Small intestine (tissue), 7 donors: ENCODE data around the gene ARFGAP3. TPM values are rescaled to one million over a fixed set of nuclear protein-coding genes. Genes with fewer than 3 reads are reported as not detected.
A peak's percentile ranks its signal among the peaks of the same experiment; 100 is the strongest.

Source experiments
- DNase-seq, 2 donors: peaks; one replicate each; pipeline versions ENCODE4 v3.0.0 to v3.0.0-alpha.2; 2013
- FAIRE-seq: peaks from 2 replicates; lab custom pipeline; 2012; peaks lifted over from hg19 to GRCh38; lab: Jason Lieb, UNC
- H3K27ac ChIP-seq, 3 donors: one replicate each; pipeline ENCODE4 v1.5.1; 2013; ENCODE audit warnings: low read length in 2 of 3, mild to moderate bottlenecking in 2 of 3, control low read depth in 1 of 3, inconsistent platforms in 1 of 3, low read depth in 1 of 3, moderate library complexity in 1 of 3
- H3K27me3 ChIP-seq, 3 donors: one replicate each; pipeline ENCODE4 v1.6.1; 2013; ENCODE audit warnings: low read length in 3 of 3, inconsistent platforms in 1 of 3; ENCODE audit not compliant: control insufficient read depth in 3 of 3, insufficient read depth in 3 of 3
- H3K36me3 ChIP-seq, 3 donors: one replicate each; pipeline ENCODE4 v1.6.1; 2013; ENCODE audit warnings: low read length in 3 of 3, inconsistent platforms in 1 of 3, low read depth in 1 of 3, mild to moderate bottlenecking in 1 of 3, moderate library complexity in 1 of 3; ENCODE audit not compliant: control insufficient read depth in 3 of 3, insufficient read depth in 2 of 3
- H3K4me1 ChIP-seq, 3 donors: one replicate each; pipeline ENCODE4 v1.6.1; 2013; ENCODE audit warnings: low read length in 2 of 3, inconsistent platforms in 1 of 3, low read depth in 1 of 3, mild to moderate bottlenecking in 1 of 3, moderate library complexity in 1 of 3; ENCODE audit not compliant: control insufficient read depth in 3 of 3, insufficient read depth in 2 of 3
- H3K4me3 ChIP-seq, 3 donors: one replicate each; pipeline ENCODE4 v1.5.1; 2013; ENCODE audit warnings: low read length in 3 of 3, control low read depth in 1 of 3, inconsistent platforms in 1 of 3, low read depth in 1 of 3, mild to moderate bottlenecking in 1 of 3, moderate library complexity in 1 of 3
- H3K9me3 ChIP-seq, 2 donors: one replicate each; pipeline ENCODE4 v1.6.1; 2013; ENCODE audit warnings: low read depth in 1 of 2, low read length in 1 of 2; ENCODE audit not compliant: control insufficient read depth in 2 of 2, insufficient read depth in 1 of 2
- WGBS, 3 donors: extraction: QIAGEN DNeasy Blood & Tissue Kit; methylation state at CpG; one replicate each; pipeline ENCODE4 v1.1.7; 2013; 5-methylcytosine and 5-hydroxymethylcytosine counted together
- polyA plus RNA-seq, 4 donors: library from polyadenylated mRNA; stranded (reverse) in 3 of 4; unstranded in 1 of 4; fragments of 200-250 nt in 3 of 4; fragments of 120-200 nt in 1 of 4; gene quantifications; one replicate each; pipeline versions ENCODE4 v1.2.1 to v1.2.3, GENCODE V29; 2013
- donor health status: healthy with polysubstance abuse.
- donor health status: control.
- donor health status: control.
- donor health status: Bipolar disorder and iron deficiency.
- donor health status: healthy.

ARFGAP3 gene
- polyA plus RNA-seq, 4 donors = 29.1 to 64.5 (median 53.1) TPM

GRCh38 chr22:42897960-42898359 is 40.9 kb upstream of the ARFGAP3 start:
- no peak for DNase-seq
- H3K27me3 ChIP-seq = no peaks in the 10 kb centered on the region
- no peaks in the 10 kb centered on the region for H3K9me3 ChIP-seq
- no peak overlapping the region for H3K27ac ChIP-seq
- H3K4me1 ChIP-seq = peaks cover 0 to 2% (median 0%) of the 10 kb centered on the region in 3 donors
- H3K36me3 ChIP-seq = peaks cover 0 to 58% (median 0%) of the 10 kb centered on the region in 3 donors
- no peak overlapping the region for H3K4me3 ChIP-seq
- FAIRE-seq = no peak
- WGBS, 3 donors = 74 to 85% (median 81%) methylated on average over 7 of the region's 7 CpGs

DNA sequence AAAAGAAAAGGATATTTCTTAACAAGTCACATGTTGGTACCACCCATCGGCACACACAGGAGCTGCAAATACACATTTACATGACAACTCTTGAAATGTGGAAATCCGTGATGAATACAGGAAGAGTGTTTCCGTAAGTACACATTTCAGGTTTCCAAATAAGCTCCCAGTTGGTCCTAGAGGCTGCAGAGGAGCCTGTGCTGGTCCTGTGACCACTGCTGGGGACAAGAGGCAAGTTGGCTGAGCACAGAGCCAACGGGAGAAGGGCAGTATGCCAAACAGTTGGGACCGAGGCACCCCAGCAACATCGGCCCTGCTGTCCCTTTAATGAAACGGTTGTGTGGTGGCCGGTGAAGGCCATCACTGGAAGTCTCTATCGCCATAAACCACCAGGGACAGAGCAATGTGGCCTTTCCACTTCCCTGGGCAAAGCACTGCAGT is 38.5 kb upstream of the ARFGAP3 start:
- Histone ChIP-seq H3K4me1 (peaks cover 0 to 2% (median 0%) of the 10 kb centered on the region in 3 donors), H3K4me3 (no peak overlapping the region), H3K36me3 (peaks cover 0 to 58% (median 2%) of the 10 kb centered on the region in 3 donors), H3K9me3 (no peaks in the 10 kb centered on the region), H3K27me3 (no peaks in the 10 kb centered on the region), H3K27ac (peak overlapping the region in 1 of 3 donors; percentile 40)
- FAIRE-seq = no peak
- DNase-seq = no peak
- 67 to 88% (median 74%) methylated on average over 9 of the region's 9 CpGs for WGBS, 3 donors

DNA sequence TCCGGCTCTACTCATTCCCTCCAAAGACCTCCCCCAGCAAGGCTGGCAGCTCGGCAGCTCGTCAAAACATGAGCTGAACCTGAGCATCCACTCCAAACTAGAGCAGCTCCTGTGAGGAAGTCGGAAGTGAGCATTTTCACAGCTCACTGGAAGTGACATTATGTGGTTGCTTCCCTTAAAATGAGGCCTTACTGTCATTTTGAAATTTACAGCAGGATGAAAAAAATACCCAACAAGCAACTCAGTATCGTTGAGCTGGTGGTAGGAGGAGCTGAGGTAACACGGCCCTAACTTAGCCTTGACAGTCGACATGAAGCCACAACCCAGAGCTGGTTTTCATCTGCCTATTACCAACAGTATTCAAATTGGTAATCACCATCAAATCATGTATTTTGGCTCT is 38.0 kb upstream of the ARFGAP3 start:
- Histone ChIP-seq H3K36me3 (peaks cover 0 to 59% (median 2%) of the 10 kb centered on the region in 3 donors), H3K9me3 (no peaks in the 10 kb centered on the region), H3K27me3 (no peaks in the 10 kb centered on the region), H3K4me3 (no peak overlapping the region), H3K4me1 (peaks cover 0 to 2% (median 0%) of the 10 kb centered on the region in 3 donors), H3K27ac (peak overlapping the region in 1 of 3 donors; percentile 36)
- FAIRE-seq = no peak
- no peak for DNase-seq
- 44 to 68% (median 57%) methylated on average over 7 of the region's 7 CpGs for WGBS, 3 donors

GRCh38 chr22:42893371-42894150 is 36.5 kb upstream of the ARFGAP3 start:
- WGBS, 3 donors = 86 to 89% (median 86%) methylated on average over 25 of the region's 25 CpGs
- H3K4me1 ChIP-seq = peaks cover 0 to 2% (median 2%) of the 10 kb centered on the region in 3 donors
- no peaks in the 10 kb centered on the region for H3K9me3 ChIP-seq
- H3K4me3 ChIP-seq = no peak overlapping the region
- DNase-seq = no peak
- peaks cover 0 to 59% (median 5%) of the 10 kb centered on the region in 3 donors for H3K36me3 ChIP-seq
- H3K27ac ChIP-seq = no peak overlapping the region
- H3K27me3 ChIP-seq = no peaks in the 10 kb centered on the region
- no peak for FAIRE-seq

GRCh38 chr22:42892571-42893316 is 35.7 kb upstream of the ARFGAP3 start:
- 36 to 62% (median 44%) methylated on average over 10 of the region's 10 CpGs for WGBS, 3 donors
- DNase-seq (no peak), FAIRE-seq (no peak)
- Histone ChIP-seq H3K27ac (peak overlapping the region in 2 of 3 donors; percentile 34 to 51), H3K9me3 (no peaks in the 10 kb centered on the region), H3K4me1 (peaks cover 0 to 11% (median 8%) of the 10 kb centered on the region in 3 donors), H3K36me3 (peaks cover 0 to 63% (median 5%) of the 10 kb centered on the region in 3 donors), H3K4me3 (no peak overlapping the region), H3K27me3 (no peaks in the 10 kb centered on the region)

DNA sequence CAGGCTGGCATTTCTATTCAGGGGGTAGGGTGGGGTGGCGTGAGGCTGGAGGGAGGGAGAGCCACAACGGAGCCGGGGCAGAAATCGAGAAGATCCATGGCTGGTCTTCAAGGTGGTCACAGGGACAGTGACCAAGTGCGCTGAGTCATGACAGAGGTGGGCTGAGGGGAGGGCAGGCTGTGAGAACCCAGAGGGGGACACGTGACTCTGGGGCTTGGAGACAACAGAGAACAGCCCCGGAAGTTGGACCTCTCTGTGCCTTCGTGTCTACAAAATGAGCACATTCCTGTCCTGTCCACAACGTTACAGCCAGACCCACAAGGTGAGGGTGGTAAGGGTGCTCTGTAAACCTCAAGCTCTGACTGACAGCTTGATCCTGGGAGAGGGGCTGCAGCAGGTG is 35.1 kb upstream of the ARFGAP3 start:
- 81 to 84% (median 82%) methylated on average over 9 of the region's 9 CpGs for WGBS, 3 donors
- no peaks in the 10 kb centered on the region for H3K9me3 ChIP-seq
- H3K36me3 ChIP-seq = peaks cover 0 to 67% (median 7%) of the 10 kb centered on the region in 3 donors
- no peak for FAIRE-seq
- peak overlapping the region in 2 of 3 donors; percentile 34 to 51 for H3K27ac ChIP-seq
- H3K4me1 ChIP-seq = peaks cover 0 to 16% (median 8%) of the 10 kb centered on the region in 3 donors
- no peak for DNase-seq
- H3K27me3 ChIP-seq = no peaks in the 10 kb centered on the region
- no peak overlapping the region for H3K4me3 ChIP-seq

GRCh38 chr22:42891696-42892095 is 34.6 kb upstream of the ARFGAP3 start:
- Histone ChIP-seq H3K27me3 (no peaks in the 10 kb centered on the region), H3K36me3 (peaks cover 0 to 72% (median 7%) of the 10 kb centered on the region in 3 donors), H3K4me1 (peaks cover 0 to 21% (median 8%) of the 10 kb centered on the region in 3 donors), H3K27ac (no peak overlapping the region), H3K4me3 (no peak overlapping the region), H3K9me3 (no peaks in the 10 kb centered on the region)
- no peak for FAIRE-seq
- WGBS, 3 donors = 87 to 98% (median 89%) methylated on average over 3 of the region's 3 CpGs
- DNase-seq = no peak

GRCh38 chr22:42891008-42891407 is 33.9 kb upstream of the ARFGAP3 start:
- H3K36me3 ChIP-seq = peaks cover 0 to 77% (median 7%) of the 10 kb centered on the region in 3 donors
- H3K27ac ChIP-seq = no peak overlapping the region
- H3K27me3 ChIP-seq = no peaks in the 10 kb centered on the region
- H3K9me3 ChIP-seq = no peaks in the 10 kb centered on the region
- no peak for DNase-seq
- no peak for FAIRE-seq
- no peak overlapping the region for H3K4me3 ChIP-seq
- WGBS, 3 donors = 85 to 94% (median 90%) methylated on average over 13 of the region's 13 CpGs
- peaks cover 0 to 23% (median 8%) of the 10 kb centered on the region in 3 donors for H3K4me1 ChIP-seq
